AG04450 (cell line): ENCODE results near the gene C12orf75. TPM values are rescaled to one million over a fixed set of nuclear protein-coding genes. Genes with fewer than 3 reads are reported as not detected.

Experiments used
- CTCF ChIA-PET: fragments of 300-600, 350-600 bp; formaldehyde crosslinking; extraction: SDS; loops from one replicate; lab custom pipeline; 2022; ENCODE audit warnings: antibody characterized with exemption, inconsistent platforms; lab: Charles Lee
- POLR2A ChIA-PET: fragments of 350-600 bp; formaldehyde crosslinking; extraction: SDS; loops from one replicate; lab custom pipeline; 2021; ENCODE audit warnings: antibody characterized with exemption, inconsistent platforms; lab: Yijun Ruan, JAX
- DNase-seq: peaks from one replicate; pipeline ENCODE4 v3.0.0-alpha.2; 2011; ENCODE audit warnings: low read depth, low spot score
- H3K27ac ChIP-seq: one replicate; pipeline ENCODE4 v1.5.1; 2012; ENCODE audit warnings: low read depth, low read length, control low read depth
- H3K27me3 ChIP-seq: one replicate; pipeline ENCODE4 v1.6.0; 2012; ENCODE audit warnings: low read length; ENCODE audit not compliant: control insufficient read depth, insufficient read depth
- H3K4me3 ChIP-seq: 2 replicates; pipeline ENCODE4 v1.5.1; 2011; ENCODE audit warnings: mild to moderate bottlenecking, low read depth, low read length, control low read depth
- H3K9me3 ChIP-seq: 2 replicates; pipeline ENCODE4 v1.5.1; 2012; ENCODE audit warnings: low read length; ENCODE audit not compliant: control insufficient read depth, insufficient read depth
- polyA plus RNA-seq: library from polyadenylated mRNA; depleted of rRNA; stranded (reverse); fragments of >200 nt; gene quantifications from 2 replicates; pipeline ENCODE4 v1.2.3, GENCODE V29; 2011
- TF ChIP-seq, protein P1 (sequence below): IDR thresholded peaks from 2 replicates; pipeline ENCODE4 v1.5.1; 2011; ENCODE audit warnings: low read depth, low read length, control low read depth, inconsistent platforms

Gene C12orf75
- polyA plus RNA-seq, 1 experiment: 350 TPM

DNA sequence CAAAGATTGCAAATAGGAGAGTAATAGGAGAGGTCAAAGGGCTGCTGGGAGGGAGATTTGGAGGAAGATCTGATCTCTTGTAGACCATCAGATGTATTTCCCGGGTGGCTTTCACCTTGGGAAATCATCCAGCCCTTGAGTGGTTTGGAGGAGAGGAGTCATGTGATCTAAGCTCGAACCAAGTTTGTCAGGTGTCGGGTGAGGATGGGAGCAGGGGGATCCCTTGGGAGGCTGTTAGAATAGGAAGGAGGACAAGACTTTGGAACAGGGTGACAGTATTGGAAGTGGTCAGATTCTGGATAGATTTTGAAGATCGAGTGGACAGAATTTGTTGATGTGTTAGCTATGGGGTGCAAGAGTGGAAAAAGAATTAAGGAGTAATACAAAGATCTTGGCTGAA lies 46.6 kb downstream of the C12orf75 start:
- TF ChIP-seq, protein P1, sequence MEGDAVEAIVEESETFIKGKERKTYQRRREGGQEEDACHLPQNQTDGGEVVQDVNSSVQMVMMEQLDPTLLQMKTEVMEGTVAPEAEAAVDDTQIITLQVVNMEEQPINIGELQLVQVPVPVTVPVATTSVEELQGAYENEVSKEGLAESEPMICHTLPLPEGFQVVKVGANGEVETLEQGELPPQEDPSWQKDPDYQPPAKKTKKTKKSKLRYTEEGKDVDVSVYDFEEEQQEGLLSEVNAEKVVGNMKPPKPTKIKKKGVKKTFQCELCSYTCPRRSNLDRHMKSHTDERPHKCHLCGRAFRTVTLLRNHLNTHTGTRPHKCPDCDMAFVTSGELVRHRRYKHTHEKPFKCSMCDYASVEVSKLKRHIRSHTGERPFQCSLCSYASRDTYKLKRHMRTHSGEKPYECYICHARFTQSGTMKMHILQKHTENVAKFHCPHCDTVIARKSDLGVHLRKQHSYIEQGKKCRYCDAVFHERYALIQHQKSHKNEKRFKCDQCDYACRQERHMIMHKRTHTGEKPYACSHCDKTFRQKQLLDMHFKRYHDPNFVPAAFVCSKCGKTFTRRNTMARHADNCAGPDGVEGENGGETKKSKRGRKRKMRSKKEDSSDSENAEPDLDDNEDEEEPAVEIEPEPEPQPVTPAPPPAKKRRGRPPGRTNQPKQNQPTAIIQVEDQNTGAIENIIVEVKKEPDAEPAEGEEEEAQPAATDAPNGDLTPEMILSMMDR: no peak
- H3K9me3 ChIP-seq: no peaks in the 10 kb centered on the region
- POLR2A ChIA-PET: no interaction called here
- no peaks in the 10 kb centered on the region for H3K27me3 ChIP-seq
- H3K4me3 ChIP-seq: no peak overlapping the region
- CTCF ChIA-PET: no interaction called here
- DNase-seq: no peak
- no peak overlapping the region for H3K27ac ChIP-seq

DNA sequence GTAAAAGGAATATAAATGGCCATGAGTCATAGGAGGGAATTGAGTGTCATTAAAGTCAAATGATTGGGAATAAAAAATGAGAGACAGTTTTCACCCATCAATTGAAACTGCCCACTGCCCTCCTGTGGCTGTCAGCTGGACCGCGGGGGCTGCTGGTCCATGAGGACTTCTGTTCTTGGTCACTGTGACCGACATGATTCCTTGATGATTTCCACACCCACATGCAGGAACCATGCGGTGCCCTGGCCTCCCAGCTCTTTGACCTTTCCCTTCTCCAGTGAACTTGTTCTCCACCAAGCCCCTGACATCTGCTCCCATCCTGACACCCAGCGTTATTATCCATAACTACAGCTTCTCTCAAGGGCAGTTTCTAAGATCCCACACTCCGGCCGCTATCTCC lies 48.4 kb downstream of the C12orf75 start:
- ChIA-PET CTCF (interaction anchor here (0.6 to 1.4 kb wide), 5 partner anchors 12 to 189 kb away, joined by 3 to 4 read pairs (median 3); no protein-coding TSS in a partner anchor), POLR2A (no interaction called here)
- no peak for DNase-seq
- Histone ChIP-seq H3K27ac (no peak overlapping the region), H3K9me3 (no peaks in the 10 kb centered on the region), H3K4me3 (no peak overlapping the region), H3K27me3 (no peaks in the 10 kb centered on the region)
- TF ChIP-seq, protein P1: peak; percentile 31

DNA sequence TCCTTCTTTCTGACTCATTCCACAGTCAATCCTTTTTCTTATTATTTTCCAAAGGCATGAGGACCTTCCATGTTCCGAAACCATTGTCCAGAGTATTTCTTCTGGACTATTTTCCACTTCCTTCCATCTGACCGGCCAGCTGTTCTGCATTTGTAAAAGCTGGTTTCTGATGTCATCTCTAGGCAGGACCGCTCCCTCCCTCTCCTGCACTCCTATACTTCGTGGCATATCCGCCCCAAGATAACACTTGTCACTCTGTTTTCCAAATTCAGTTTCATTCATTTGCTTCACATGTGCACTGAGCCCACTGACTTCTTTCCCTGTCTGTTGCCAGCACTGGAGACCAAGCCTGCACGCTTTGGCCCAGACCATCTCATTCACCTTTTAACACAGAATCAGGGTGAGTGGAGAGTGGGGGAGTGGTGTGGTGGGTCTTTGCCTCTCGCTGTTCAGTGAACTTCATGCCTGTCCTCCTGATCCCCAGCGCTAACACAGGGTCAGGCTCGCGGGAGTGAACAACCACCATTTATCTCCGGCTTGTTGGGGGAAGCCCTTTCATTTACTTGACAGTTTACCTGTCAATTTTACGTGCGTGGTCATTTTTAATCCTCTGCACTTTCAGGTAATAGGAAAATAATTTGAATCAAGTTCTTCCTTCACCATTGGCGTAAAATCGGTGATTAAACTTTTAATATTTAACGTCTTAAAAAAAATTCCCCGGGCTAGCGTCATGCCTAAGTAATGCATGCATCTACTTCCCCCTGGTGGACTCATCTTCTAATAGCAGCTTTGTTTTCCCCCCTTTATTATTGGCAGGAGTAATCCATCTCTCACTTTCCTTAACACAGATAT lies 52.5 kb downstream of the C12orf75 start:
- Histone ChIP-seq H3K27ac (peak overlapping the region; percentile 50), H3K27me3 (no peaks in the 10 kb centered on the region), H3K9me3 (no peaks in the 10 kb centered on the region), H3K4me3 (peak overlapping the region; percentile 14; the same call in 1 of the 2 replicates)
- TF ChIP-seq, protein P1: peak; percentile 79
- POLR2A ChIA-PET: interaction anchor here (0.6 to 1.3 kb wide), 3 partner anchors 18 to 147 kb away, joined by 3 to 5 read pairs (median 4); partner anchors contain the start of gene APPL2
- CTCF ChIA-PET: interaction anchor here (0.6 to 1.6 kb wide), 13 partner anchors 8 to 754 kb away, joined by 3 to 5 read pairs (median 4); partner anchors contain the start of gene C12orf75
- DNase-seq: peak; percentile 34

DNA sequence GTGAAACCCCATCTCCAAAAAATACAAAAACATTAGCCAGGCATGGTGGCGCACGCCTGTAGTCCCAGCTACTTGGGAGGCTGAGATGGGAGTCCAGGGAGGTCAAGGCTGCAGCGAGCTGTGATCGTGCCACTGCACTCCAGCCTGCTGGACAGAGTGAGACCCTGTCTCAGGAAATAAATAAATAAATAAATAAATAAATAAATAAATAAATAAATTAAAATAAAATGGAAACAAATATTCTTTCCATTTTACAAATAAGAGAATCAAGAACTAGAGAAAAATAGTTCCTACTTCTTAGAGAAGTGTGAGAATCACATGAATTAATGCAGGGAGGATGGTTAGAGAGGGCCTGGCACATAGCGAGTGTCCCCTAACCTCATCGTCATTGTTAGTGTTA lies 53.7 kb downstream of the C12orf75 start:
- no peak for DNase-seq
- CTCF ChIA-PET: interaction anchor here (0.6 to 1.6 kb wide), 6 partner anchors 9 to 619 kb away, joined by 3 to 5 read pairs (median 4); partner anchors contain the start of gene APPL2
- TF ChIP-seq, protein P1: no peak
- no peak overlapping the region for H3K27ac ChIP-seq
- H3K9me3 ChIP-seq: no peaks in the 10 kb centered on the region
- H3K27me3 ChIP-seq: no peaks in the 10 kb centered on the region
- POLR2A ChIA-PET: interaction anchor here (0.6 kb wide), 1 partner anchor 49 kb away, joined by 5 read pairs; no protein-coding TSS in a partner anchor
- no peak overlapping the region for H3K4me3 ChIP-seq
